ENCODE results near the gene IPMK.

DNA sequence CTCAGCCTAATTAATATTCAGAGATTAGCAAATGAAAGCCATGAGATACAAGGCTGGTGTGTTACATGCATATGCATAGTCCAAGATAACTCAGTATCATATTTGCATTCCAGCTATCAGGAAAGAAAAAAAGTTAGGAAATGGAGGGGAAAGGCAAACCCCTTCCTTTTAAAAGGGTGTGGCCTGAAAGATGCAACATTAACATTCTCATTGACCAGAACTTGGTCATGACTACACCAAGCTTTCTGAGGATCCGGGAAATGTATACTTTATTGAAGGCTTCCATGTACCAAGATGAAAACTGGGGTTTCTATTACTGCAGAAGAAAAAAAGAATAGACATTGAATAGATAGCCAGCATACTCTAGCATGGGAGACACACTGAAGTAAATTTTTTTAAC is 96.5 kb downstream of the IPMK start:
- TF ChIP-seq SETDB1 (IDR thresholded peaks at IDR 0.05; ENCODE audit: low read length) = no peak
- TF ChIP-seq, protein P1, sequence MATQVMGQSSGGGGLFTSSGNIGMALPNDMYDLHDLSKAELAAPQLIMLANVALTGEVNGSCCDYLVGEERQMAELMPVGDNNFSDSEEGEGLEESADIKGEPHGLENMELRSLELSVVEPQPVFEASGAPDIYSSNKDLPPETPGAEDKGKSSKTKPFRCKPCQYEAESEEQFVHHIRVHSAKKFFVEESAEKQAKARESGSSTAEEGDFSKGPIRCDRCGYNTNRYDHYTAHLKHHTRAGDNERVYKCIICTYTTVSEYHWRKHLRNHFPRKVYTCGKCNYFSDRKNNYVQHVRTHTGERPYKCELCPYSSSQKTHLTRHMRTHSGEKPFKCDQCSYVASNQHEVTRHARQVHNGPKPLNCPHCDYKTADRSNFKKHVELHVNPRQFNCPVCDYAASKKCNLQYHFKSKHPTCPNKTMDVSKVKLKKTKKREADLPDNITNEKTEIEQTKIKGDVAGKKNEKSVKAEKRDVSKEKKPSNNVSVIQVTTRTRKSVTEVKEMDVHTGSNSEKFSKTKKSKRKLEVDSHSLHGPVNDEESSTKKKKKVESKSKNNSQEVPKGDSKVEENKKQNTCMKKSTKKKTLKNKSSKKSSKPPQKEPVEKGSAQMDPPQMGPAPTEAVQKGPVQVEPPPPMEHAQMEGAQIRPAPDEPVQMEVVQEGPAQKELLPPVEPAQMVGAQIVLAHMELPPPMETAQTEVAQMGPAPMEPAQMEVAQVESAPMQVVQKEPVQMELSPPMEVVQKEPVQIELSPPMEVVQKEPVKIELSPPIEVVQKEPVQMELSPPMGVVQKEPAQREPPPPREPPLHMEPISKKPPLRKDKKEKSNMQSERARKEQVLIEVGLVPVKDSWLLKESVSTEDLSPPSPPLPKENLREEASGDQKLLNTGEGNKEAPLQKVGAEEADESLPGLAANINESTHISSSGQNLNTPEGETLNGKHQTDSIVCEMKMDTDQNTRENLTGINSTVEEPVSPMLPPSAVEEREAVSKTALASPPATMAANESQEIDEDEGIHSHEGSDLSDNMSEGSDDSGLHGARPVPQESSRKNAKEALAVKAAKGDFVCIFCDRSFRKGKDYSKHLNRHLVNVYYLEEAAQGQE (IDR thresholded peaks at IDR 0.05; ENCODE audit: borderline replicate concordance) = no peak
- TF ChIP-seq, protein P1 (CRISPR knock-in tag; IDR thresholded peaks at IDR 0.05; ENCODE audit: low read depth) = no peak
- TF ChIP-seq CREM (IDR thresholded peaks at IDR 0.05; ENCODE audit: low read depth) = no peak
- no peak for TF ChIP-seq HDGF (IDR thresholded peaks at IDR 0.05)
- no peak for TF ChIP-seq ZNF274 (IDR thresholded peaks at IDR 0.05; ENCODE audit: borderline replicate concordance, low read depth, low read length)
